B cell (primary cell): ENCODE data around the gene CACNB2. TPM values are rescaled to one million over a fixed set of nuclear protein-coding genes. Genes with fewer than 3 reads are reported as not detected.

Source experiments
- ATAC-seq: fragments of 200-7000 bp; cut with Tn5 transposase; one replicate; pipeline ENCODE4 v1.10.0; 2021; ENCODE audit warnings: low read depth, mild to moderate bottlenecking, moderate number of reproducible peaks, moderate library complexity
- CTCF ChIA-PET: fragments of 350-600 bp; sonication (Branson Sonifier 250); formaldehyde crosslinking; loops from one replicate; lab custom pipeline; 2021; ENCODE audit warnings: antibody characterized with exemption, inconsistent platforms; lab: Charles Lee
- POLR2A ChIA-PET: fragments of 350-600 bp; sonication (Branson Sonifier 250); formaldehyde crosslinking; loops from one replicate; lab custom pipeline; 2021; ENCODE audit warnings: antibody characterized with exemption; lab: Charles Lee
- DNase-seq: peaks from one replicate; pipeline ENCODE4 v3.0.0; 2013
- H2AFZ ChIP-seq: 2 replicates; pipeline ENCODE4 v1.6.1; 2012; ENCODE audit warnings: mild to moderate bottlenecking, low read depth, low read length; ENCODE audit not compliant: insufficient read depth, poor library complexity, severe bottlenecking
- H3K27ac ChIP-seq, 2 donors: 1 replicate in 1 of 2; 2 replicates in 1 of 2; pipeline ENCODE4 v1.5.1; 2012 to 2013; ENCODE audit warnings: low read length in 2 of 2, mild to moderate bottlenecking in 2 of 2, moderate library complexity in 1 of 2
- H3K27me3 ChIP-seq, 4 experiments: fragments of 200-600 bp in 1 of 4; sonication (generic) in 1 of 4; replicated peaks in 1 of 4; 1 replicate in 2 of 4; 2 replicates in 2 of 4; pipeline versions ENCODE4 v1.6.1 to v1.7.0; 2013 to 2016; ENCODE audit warnings: low read length in 3 of 4, mild to moderate bottlenecking in 2 of 4, mixed read lengths in 1 of 4, moderate library complexity in 1 of 4; ENCODE audit not compliant: insufficient read depth in 4 of 4, control insufficient read depth in 3 of 4; ENCODE audit errors: control extremely low read depth in 1 of 4
- H3K36me3 ChIP-seq, 2 experiments: replicated peaks in 1 of 2; 1 replicate in 1 of 2; 2 replicates in 1 of 2; pipeline versions ENCODE4 v1.6.1 to v1.7.1; 2013; ENCODE audit warnings: low read length in 1 of 2; ENCODE audit not compliant: insufficient read depth in 2 of 2, control insufficient read depth in 1 of 2; ENCODE audit errors: control extremely low read depth in 1 of 2, extremely low read depth in 1 of 2
- H3K4me1 ChIP-seq, 2 donors: fragments of 200-600 bp in 1 of 2; sonication (generic) in 1 of 2; 1 replicate in 1 of 2; 2 replicates in 1 of 2; pipeline versions ENCODE4 v1.5.1 to v1.6.1; 2013 to 2017; ENCODE audit warnings: low read length in 2 of 2; ENCODE audit not compliant: control insufficient read depth in 2 of 2, insufficient read depth in 2 of 2
- H3K4me2 ChIP-seq: replicated peaks from 2 replicates; pipeline ENCODE3; 2012; ENCODE audit warnings: mild to moderate bottlenecking, low read depth, low read length; ENCODE audit not compliant: poor library complexity, severe bottlenecking
- H3K4me3 ChIP-seq, 5 experiments: fragments of 200-600 bp in 1 of 5; sonication (generic) in 1 of 5; 1 replicate in 3 of 5; 2 replicates in 2 of 5; pipeline versions ENCODE4 v1.5.1 to v1.7.0; 2011 to 2016; ENCODE audit warnings: low read length in 4 of 5, mild to moderate bottlenecking in 4 of 5, low read depth in 2 of 5, control low read depth in 1 of 5, moderate library complexity in 1 of 5; ENCODE audit not compliant: insufficient read depth in 1 of 5; ENCODE audit errors: control extremely low read depth in 1 of 5, extremely low read depth in 1 of 5
- H3K79me2 ChIP-seq: fragments of 200-600 bp; sonication (generic); one replicate; pipeline ENCODE4 v1.6.0; 2016; ENCODE audit warnings: low read length; ENCODE audit not compliant: control insufficient read depth, insufficient read depth
- H3K9ac ChIP-seq: fragments of 200-600 bp; sonication (generic); 2 replicates; pipeline ENCODE4 v1.6.1; 2017; ENCODE audit warnings: mild to moderate bottlenecking, low read length, moderate library complexity
- H3K9me3 ChIP-seq, 3 donors: one replicate each; pipeline versions ENCODE4 v1.6.1 to v1.7.1; 2013; ENCODE audit warnings: low read length in 2 of 3; ENCODE audit not compliant: control insufficient read depth in 2 of 3, insufficient read depth in 1 of 3; ENCODE audit errors: control extremely low read depth in 1 of 3
- H4K20me1 ChIP-seq: 2 replicates; pipeline ENCODE4 v1.6.0; 2012; ENCODE audit warnings: mild to moderate bottlenecking, low read length; ENCODE audit not compliant: insufficient read depth, control insufficient read depth, poor library complexity, severe bottlenecking
- H3K27ac Mint-ChIP-seq: one replicate; pipeline ENCODE4 v1.8.0; 2021; ENCODE audit warnings: mixed read lengths
- H3K27me3 Mint-ChIP-seq: one replicate; pipeline ENCODE4 v1.8.0; 2021; ENCODE audit warnings: mixed read lengths
- H3K4me1 Mint-ChIP-seq: one replicate; pipeline ENCODE4 v1.8.0; 2021; ENCODE audit warnings: mixed read lengths
- H3K4me3 Mint-ChIP-seq: one replicate; pipeline ENCODE4 v1.8.0; 2021; ENCODE audit warnings: mixed read lengths
- H3K9me3 Mint-ChIP-seq: one replicate; pipeline ENCODE4 v1.8.0; 2022; ENCODE audit warnings: mixed read lengths; ENCODE audit not compliant: insufficient read depth
- CTCF ChIP-seq: fragments of 200-600 bp; IDR thresholded peaks from one replicate; pipeline ENCODE4 v1.8.0; 2022; ENCODE audit warnings: antibody characterized with exemption, mild to moderate bottlenecking
- EZH2 ChIP-seq: IDR thresholded peaks from 2 replicates; pipeline ENCODE4 v1.6.1; 2012; ENCODE audit warnings: borderline replicate concordance, low read depth, mild to moderate bottlenecking, moderate library complexity, low read length; ENCODE audit not compliant: insufficient read depth, poor library complexity, severe bottlenecking
- WGBS: methylation state at CpG from one replicate; pipeline ENCODE4 v1.1.5; 2013; ENCODE audit warnings: missing lambda C conversion rate; ENCODE audit not compliant: insufficient coverage; 5-methylcytosine and 5-hydroxymethylcytosine counted together
- intact Hi-C: fragments of 100-400 bp; cut with micrococcal nuclease; formaldehyde crosslinking; loops from one replicate; pipeline ENCODE4 v1.10.0; 2022
- polyA plus RNA-seq: library from polyadenylated mRNA; depleted of rRNA; stranded (reverse); fragments of >200 nt; gene quantifications from 2 replicates; pipeline ENCODE4 v1.2.3, GENCODE V29; 2012
- total RNA-seq, 2 donors: library from RNA; stranded (reverse); fragments of 120-200 nt in 1 of 2; gene quantifications; 1 replicate in 1 of 2; 2 replicates in 1 of 2; pipeline versions ENCODE4 v1.2.3 to v1.2.4, GENCODE V29; 2013 to 2022

Gene CACNB2
- total and polyA plus RNA-seq, 2 donors (not counting 1 experiment from before 2014, with no cell fraction given) = not detected

- Histone ChIP-seq H3K4me3 (no peak overlapping the region), H3K79me2 (no peaks in the 10 kb centered on the region), H3K4me1 (no peaks in the 10 kb centered on the region), H3K36me3 (no peaks in the 10 kb centered on the region), H3K27me3 (no peaks in the 10 kb centered on the region), H3K27ac (no peak overlapping the region), H2AFZ (no peak overlapping the region), H3K9me3 (no peaks in the 10 kb centered on the region), H4K20me1 (no peaks in the 10 kb centered on the region), H3K9ac (no peak overlapping the region), H3K4me2 (no peak overlapping the region)
- intact Hi-C loops = no loop called here
- WGBS = 75% methylated on average over 2 of the region's 2 CpGs
- H3K9me3 Mint-ChIP-seq = no peaks in the 10 kb centered on the region
- no peak overlapping the region for H3K4me3 Mint-ChIP-seq
- DNase-seq (no peak), ATAC-seq (no peak)
- TF ChIP-seq EZH2 (no peak), CTCF (no peak)
- ChIA-PET POLR2A (no interaction called here), CTCF (no interaction called here)
- H3K27ac Mint-ChIP-seq = no peak overlapping the region
- no peaks in the 10 kb centered on the region for H3K27me3 Mint-ChIP-seq
- no peaks in the 10 kb centered on the region for H3K4me1 Mint-ChIP-seq
These were observed 90.6 kb downstream of the CACNB2 start for GRCh38 chr10:18230794-18231193.

- Histone ChIP-seq H3K4me1 (no peaks in the 10 kb centered on the region), H4K20me1 (no peaks in the 10 kb centered on the region), H3K27ac (no peak overlapping the region), H3K27me3 (no peaks in the 10 kb centered on the region), H2AFZ (no peak overlapping the region), H3K36me3 (no peaks in the 10 kb centered on the region), H3K9ac (no peak overlapping the region), H3K9me3 (no peaks in the 10 kb centered on the region), H3K79me2 (no peaks in the 10 kb centered on the region), H3K4me2 (no peak overlapping the region), H3K4me3 (no peak overlapping the region)
- H3K9me3 Mint-ChIP-seq = no peaks in the 10 kb centered on the region
- intact Hi-C loops = no loop called here
- WGBS = 60% methylated on average over 1 of the region's 2 CpGs
- TF ChIP-seq EZH2 (no peak), CTCF (no peak)
- H3K4me1 Mint-ChIP-seq = no peaks in the 10 kb centered on the region
- no peaks in the 10 kb centered on the region for H3K27me3 Mint-ChIP-seq
- H3K4me3 Mint-ChIP-seq = no peak overlapping the region
- POLR2A ChIA-PET = no interaction called here
- CTCF ChIA-PET = no interaction called here
- ATAC-seq (no peak), DNase-seq (no peak)
- H3K27ac Mint-ChIP-seq = no peak overlapping the region
These were observed 91.3 kb downstream of the CACNB2 start for GRCh38 chr10:18231480-18231879.
